GM23338 (cell line): ENCODE measurements around the gene DRC1. TPM values are rescaled to one million over a fixed set of nuclear protein-coding genes. Genes with fewer than 3 reads are reported as not detected.

Experiments used
- ATAC-seq: fragments of 200-7000 bp; cut with Tn5 transposase; 3 replicates; pipeline ENCODE4 v1.9.1; 2020
- DNase-seq: peaks from one replicate; pipeline ENCODE4 v3.0.0-alpha.2; 2015; ENCODE audit warnings: low spot score
- H2AFZ ChIP-seq: fragments of 200-600 bp; sonication (generic); 2 replicates; pipeline ENCODE4 v1.8.0; 2016; ENCODE audit warnings: antibody characterized with exemption, mild to moderate bottlenecking, moderate library complexity
- H3F3A ChIP-seq: fragments of 200-600 bp; sonication (generic); replicated peaks from 2 replicates; pipeline ENCODE4 v1.8.0; 2017; ENCODE audit warnings: antibody characterized with exemption, mixed run types, low read depth
- H3K27ac ChIP-seq: fragments of 200-600 bp; sonication (generic); 2 replicates; pipeline ENCODE4 v1.6.1; 2016; ENCODE audit warnings: low read depth
- H3K27me3 ChIP-seq: fragments of 200-600 bp; sonication (generic); 2 replicates; pipeline ENCODE4 v1.8.0; 2016; ENCODE audit warnings: mild to moderate bottlenecking, mixed run types, moderate library complexity; ENCODE audit not compliant: insufficient read depth
- H3K36me3 ChIP-seq: fragments of 200-600 bp; sonication (generic); 2 replicates; pipeline ENCODE4 v1.8.0; 2016; ENCODE audit warnings: mild to moderate bottlenecking; ENCODE audit not compliant: insufficient read depth
- H3K4me1 ChIP-seq: fragments of 200-600 bp; sonication (generic); 2 replicates; pipeline ENCODE4 v1.8.0; 2016; ENCODE audit warnings: mild to moderate bottlenecking, moderate library complexity; ENCODE audit not compliant: insufficient read depth
- H3K4me2 ChIP-seq: fragments of 200-600 bp; sonication (generic); 2 replicates; pipeline ENCODE4 v1.7.1; 2017; ENCODE audit warnings: mixed run types
- H3K4me3 ChIP-seq: fragments of 200-600 bp; sonication (generic); 2 replicates; pipeline ENCODE4 v1.6.1; 2016; ENCODE audit warnings: mixed run types
- H3K79me2 ChIP-seq: fragments of 200-600 bp; sonication (generic); replicated peaks from 2 replicates; pipeline ENCODE4 v1.8.0; 2017; ENCODE audit warnings: mild to moderate bottlenecking; ENCODE audit not compliant: insufficient read depth
- H3K9me2 ChIP-seq: fragments of 200-600 bp; sonication (generic); 2 replicates; pipeline ENCODE4 v1.8.0; 2017; ENCODE audit not compliant: insufficient read depth
- H4K20me1 ChIP-seq: fragments of 200-600 bp; sonication (generic); replicated peaks from 2 replicates; pipeline ENCODE4 v1.8.0; 2017; ENCODE audit warnings: mild to moderate bottlenecking; ENCODE audit not compliant: insufficient read depth
- H3K27ac Mint-ChIP-seq: 2 replicates; pipeline ENCODE4 v1.8.0; 2020; ENCODE audit warnings: inconsistent platforms, mild to moderate bottlenecking, moderate library complexity, mixed read lengths
- H3K27me3 Mint-ChIP-seq: 3 replicates; pipeline ENCODE4 v1.8.0; 2022; ENCODE audit warnings: low read depth, mild to moderate bottlenecking, moderate library complexity, mixed read lengths, inconsistent platforms; ENCODE audit not compliant: insufficient read depth, poor library complexity
- H3K36me3 Mint-ChIP-seq: 3 replicates; pipeline ENCODE4 v1.8.0; 2021; ENCODE audit warnings: low read depth, mild to moderate bottlenecking, inconsistent platforms, moderate library complexity, mixed read lengths
- H3K4me1 Mint-ChIP-seq: 3 replicates; pipeline ENCODE4 v1.8.0; 2020; ENCODE audit warnings: mild to moderate bottlenecking, inconsistent platforms, mixed read lengths
- H3K4me3 Mint-ChIP-seq: 3 replicates; pipeline ENCODE4 v1.8.0; 2021; ENCODE audit warnings: moderate library complexity, mild to moderate bottlenecking, inconsistent platforms, mixed read lengths
- H3K9me3 Mint-ChIP-seq: 3 replicates; pipeline ENCODE4 v1.8.0; 2020; ENCODE audit warnings: moderate library complexity, mild to moderate bottlenecking, inconsistent platforms, mixed read lengths
- CREB1 ChIP-seq: fragments of 250-450 bp; sonication (Bioruptor Pico); IDR thresholded peaks from 2 replicates; pipeline ENCODE4 v1.5.0; 2020; ENCODE audit warnings: low read depth, mild to moderate bottlenecking, moderate library complexity
- CTCF ChIP-seq, 2 experiments: fragments of 200-600 bp in 1 of 2; sonication (generic) in 1 of 2; conservative IDR thresholded peaks; 2 replicates each; pipeline versions ENCODE4 v1.5.1 to v1.6.1; 2016 to 2017; ENCODE audit warnings: antibody characterized with exemption in 2 of 2, low read depth in 2 of 2, mild to moderate bottlenecking in 2 of 2, moderate library complexity in 1 of 2
- ETS1 ChIP-seq: IDR thresholded peaks from 2 replicates; pipeline ENCODE4 v1.6.1; 2016; ENCODE audit warnings: antibody characterized with exemption
- EZH2 ChIP-seq: fragments of 200-600 bp; sonication (generic); IDR thresholded peaks from one replicate; pipeline ENCODE4 v1.8.0; 2017; ENCODE audit warnings: antibody characterized with exemption, mild to moderate bottlenecking, low read depth; ENCODE audit not compliant: unreplicated experiment
- EZH2phosphoT487 ChIP-seq: fragments of 200-600 bp; sonication (generic); IDR thresholded peaks from one replicate; pipeline ENCODE4 v1.8.1; 2018; ENCODE audit warnings: antibody characterized with exemption; ENCODE audit not compliant: unreplicated experiment
- JUNB ChIP-seq: IDR thresholded peaks from one replicate; pipeline ENCODE4 v1.6.1; 2016; ENCODE audit warnings: antibody characterized with exemption; ENCODE audit not compliant: unreplicated experiment
- NANOG ChIP-seq: IDR thresholded peaks from 2 replicates; pipeline ENCODE4 v1.6.1; 2016; ENCODE audit warnings: antibody characterized with exemption, borderline replicate concordance
- POLR2AphosphoS5 ChIP-seq: IDR thresholded peaks from 2 replicates; pipeline ENCODE4 v1.6.1; 2016; ENCODE audit warnings: antibody characterized with exemption, low read depth
- REST ChIP-seq: IDR thresholded peaks from one replicate; pipeline ENCODE4 v1.6.1; 2018; ENCODE audit warnings: antibody characterized with exemption; ENCODE audit not compliant: unreplicated experiment
- STAT1 ChIP-seq: IDR thresholded peaks from one replicate; pipeline ENCODE4 v1.6.1; 2016; ENCODE audit warnings: antibody characterized with exemption; ENCODE audit not compliant: unreplicated experiment
- ZNF114 ChIP-seq: fragments of 250-450 bp; sonication (Bioruptor Pico); IDR thresholded peaks from 2 replicates; pipeline ENCODE4 v1.5.0; 2020; ENCODE audit warnings: mild to moderate bottlenecking, moderate library complexity
- ZNF331 ChIP-seq: fragments of 250-450 bp; sonication (Bioruptor Pico); IDR thresholded peaks from 2 replicates; pipeline ENCODE4 v1.5.0; 2020; ENCODE audit warnings: low read depth, mild to moderate bottlenecking, moderate library complexity
- polyA plus RNA-seq: library from polyadenylated mRNA; unstranded; fragments of >200 nt; fragmentation: Nextera tagmentation; extraction: Ambion mirVana; gene quantifications from 2 replicates; pipeline ENCODE4 v1.2.1, GENCODE V29; 2016
- total RNA-seq: library from RNA; depleted of rRNA; stranded (reverse); fragments of >200 nt; shearing (Covaris generic); gene quantifications from 2 replicates; pipeline ENCODE4 v1.2.3, GENCODE V29; 2014
- TF ChIP-seq, protein P1 (sequence below): fragments of 250-450 bp; sonication (Bioruptor Pico); IDR thresholded peaks from 2 replicates; pipeline ENCODE4 v1.5.0; 2020; ENCODE audit warnings: mild to moderate bottlenecking, moderate library complexity

The DRC1 gene
- total and polyA plus RNA-seq, 2 experiments from 2014 or later, result 0.45 TPM; not detected in 1

DNA sequence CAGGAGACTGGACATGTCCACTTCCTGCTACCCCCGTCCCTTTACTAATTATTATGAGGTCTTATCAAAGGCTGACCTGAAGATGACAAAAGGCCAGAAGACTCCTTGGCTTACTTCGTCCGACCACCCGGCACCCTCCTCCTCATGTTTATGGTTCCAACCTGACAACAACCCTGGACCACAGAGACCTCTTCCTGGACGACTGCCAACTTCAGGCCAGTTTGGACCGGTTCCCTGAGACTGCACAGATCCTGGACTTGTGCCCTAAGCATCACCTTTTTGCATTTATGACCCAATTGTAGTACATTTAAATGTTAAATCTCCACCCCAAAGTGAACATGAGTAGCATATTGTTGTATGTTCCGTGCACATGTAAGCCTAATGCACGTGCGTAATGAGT, 5.8 kb downstream of the DRC1 start:
- Histone ChIP-seq H3K27me3 (no peaks in the 10 kb centered on the region), H4K20me1 (no peaks in the 10 kb centered on the region), H3K4me1 (peaks cover 7% of the 10 kb centered on the region; the same call in 1 of the 2 replicates), H3K9me2 (no peaks in the 10 kb centered on the region), H3K27ac (no peak overlapping the region), H2AFZ (no peak overlapping the region), H3K36me3 (no peaks in the 10 kb centered on the region), H3K4me2 (no peak overlapping the region), H3K79me2 (no peaks in the 10 kb centered on the region), H3F3A (no peaks in the 10 kb centered on the region), H3K4me3 (no peak overlapping the region)
- no peak overlapping the region for H3K4me3 Mint-ChIP-seq
- H3K27me3 Mint-ChIP-seq, result no peaks in the 10 kb centered on the region
- H3K4me1 Mint-ChIP-seq, result no peaks in the 10 kb centered on the region
- DNase-seq (no peak), ATAC-seq (no peak)
- H3K36me3 Mint-ChIP-seq, result no peaks in the 10 kb centered on the region
- TF ChIP-seq EZH2 (no peak), CTCF (conservative IDR thresholded peaks at IDR 0.05; ENCODE audit: low read depth in 2 of 2) (no peak), CREB1 (CRISPR knock-in tag) (no peak), EZH2phosphoT487 (no peak), ZNF114 (CRISPR knock-in tag) (no peak), ETS1 (no peak), STAT1 (no peak), ZNF331 (CRISPR knock-in tag) (no peak), NANOG (no peak), POLR2AphosphoS5 (no peak), REST (no peak), JUNB (no peak)
- TF ChIP-seq, protein P1, sequence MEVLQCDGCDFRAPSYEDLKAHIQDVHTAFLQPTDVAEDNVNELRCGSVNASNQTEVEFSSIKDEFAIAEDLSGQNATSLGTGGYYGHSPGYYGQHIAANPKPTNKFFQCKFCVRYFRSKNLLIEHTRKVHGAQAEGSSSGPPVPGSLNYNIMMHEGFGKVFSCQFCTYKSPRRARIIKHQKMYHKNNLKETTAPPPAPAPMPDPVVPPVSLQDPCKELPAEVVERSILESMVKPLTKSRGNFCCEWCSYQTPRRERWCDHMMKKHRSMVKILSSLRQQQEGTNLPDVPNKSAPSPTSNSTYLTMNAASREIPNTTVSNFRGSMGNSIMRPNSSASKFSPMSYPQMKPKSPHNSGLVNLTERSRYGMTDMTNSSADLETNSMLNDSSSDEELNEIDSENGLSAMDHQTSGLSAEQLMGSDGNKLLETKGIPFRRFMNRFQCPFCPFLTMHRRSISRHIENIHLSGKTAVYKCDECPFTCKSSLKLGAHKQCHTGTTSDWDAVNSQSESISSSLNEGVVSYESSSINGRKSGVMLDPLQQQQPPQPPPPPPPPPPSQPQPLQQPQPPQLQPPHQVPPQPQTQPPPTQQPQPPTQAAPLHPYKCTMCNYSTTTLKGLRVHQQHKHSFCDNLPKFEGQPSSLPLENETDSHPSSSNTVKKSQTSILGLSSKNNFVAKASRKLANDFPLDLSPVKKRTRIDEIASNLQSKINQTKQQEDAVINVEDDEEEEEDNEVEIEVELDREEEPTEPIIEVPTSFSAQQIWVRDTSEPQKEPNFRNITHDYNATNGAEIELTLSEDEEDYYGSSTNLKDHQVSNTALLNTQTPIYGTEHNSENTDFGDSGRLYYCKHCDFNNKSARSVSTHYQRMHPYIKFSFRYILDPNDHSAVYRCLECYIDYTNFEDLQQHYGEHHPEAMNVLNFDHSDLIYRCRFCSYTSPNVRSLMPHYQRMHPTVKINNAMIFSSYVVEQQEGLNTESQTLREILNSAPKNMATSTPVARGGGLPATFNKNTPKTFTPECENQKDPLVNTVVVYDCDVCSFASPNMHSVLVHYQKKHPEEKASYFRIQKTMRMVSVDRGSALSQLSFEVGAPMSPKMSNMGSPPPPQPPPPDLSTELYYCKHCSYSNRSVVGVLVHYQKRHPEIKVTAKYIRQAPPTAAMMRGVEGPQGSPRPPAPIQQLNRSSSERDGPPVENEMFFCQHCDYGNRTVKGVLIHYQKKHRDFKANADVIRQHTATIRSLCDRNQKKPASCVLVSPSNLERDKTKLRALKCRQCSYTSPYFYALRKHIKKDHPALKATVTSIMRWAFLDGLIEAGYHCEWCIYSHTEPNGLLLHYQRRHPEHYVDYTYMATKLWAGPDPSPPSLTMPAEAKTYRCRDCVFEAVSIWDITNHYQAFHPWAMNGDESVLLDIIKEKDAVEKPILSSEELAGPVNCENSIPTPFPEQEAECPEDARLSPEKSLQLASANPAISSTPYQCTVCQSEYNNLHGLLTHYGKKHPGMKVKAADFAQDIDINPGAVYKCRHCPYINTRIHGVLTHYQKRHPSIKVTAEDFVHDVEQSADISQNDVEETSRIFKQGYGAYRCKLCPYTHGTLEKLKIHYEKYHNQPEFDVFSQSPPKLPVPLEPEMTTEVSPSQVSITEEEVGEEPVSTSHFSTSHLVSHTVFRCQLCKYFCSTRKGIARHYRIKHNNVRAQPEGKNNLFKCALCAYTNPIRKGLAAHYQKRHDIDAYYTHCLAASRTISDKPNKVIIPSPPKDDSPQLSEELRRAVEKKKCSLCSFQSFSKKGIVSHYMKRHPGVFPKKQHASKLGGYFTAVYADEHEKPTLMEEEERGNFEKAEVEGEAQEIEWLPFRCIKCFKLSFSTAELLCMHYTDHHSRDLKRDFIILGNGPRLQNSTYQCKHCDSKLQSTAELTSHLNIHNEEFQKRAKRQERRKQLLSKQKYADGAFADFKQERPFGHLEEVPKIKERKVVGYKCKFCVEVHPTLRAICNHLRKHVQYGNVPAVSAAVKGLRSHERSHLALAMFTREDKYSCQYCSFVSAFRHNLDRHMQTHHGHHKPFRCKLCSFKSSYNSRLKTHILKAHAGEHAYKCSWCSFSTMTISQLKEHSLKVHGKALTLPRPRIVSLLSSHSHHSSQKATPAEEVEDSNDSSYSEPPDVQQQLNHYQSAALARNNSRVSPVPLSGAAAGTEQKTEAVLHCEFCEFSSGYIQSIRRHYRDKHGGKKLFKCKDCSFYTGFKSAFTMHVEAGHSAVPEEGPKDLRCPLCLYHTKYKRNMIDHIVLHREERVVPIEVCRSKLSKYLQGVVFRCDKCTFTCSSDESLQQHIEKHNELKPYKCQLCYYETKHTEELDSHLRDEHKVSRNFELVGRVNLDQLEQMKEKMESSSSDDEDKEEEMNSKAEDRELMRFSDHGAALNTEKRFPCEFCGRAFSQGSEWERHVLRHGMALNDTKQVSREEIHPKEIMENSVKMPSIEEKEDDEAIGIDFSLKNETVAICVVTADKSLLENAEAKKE (CRISPR knock-in tag), result no peak
- no peaks in the 10 kb centered on the region for H3K9me3 Mint-ChIP-seq
- no peak overlapping the region for H3K27ac Mint-ChIP-seq
